Astrocyte of the cerebellum (primary cell): ENCODE measurements around the gene MAPKAP1.

Source experiments
- DNase-seq: peaks from one replicate; pipeline ENCODE4 v3.0.0-alpha.2; 2011; ENCODE audit warnings: low read depth
- H3K4me3 ChIP-seq: 2 replicates; pipeline ENCODE4 v1.5.1; 2011; ENCODE audit warnings: mild to moderate bottlenecking, low read depth, low read length, moderate library complexity
- in situ Hi-C: cut with HindIII; loops from 2 replicates; pipeline ENCODE4 v1.10.0; 2017; ENCODE audit warnings: low sequenced_read_pairs
- TF ChIP-seq, protein P1 (sequence below): IDR thresholded peaks from 2 replicates; pipeline ENCODE4 v1.5.1; 2012; ENCODE audit warnings: low read length, low read depth, moderate library complexity, mild to moderate bottlenecking; ENCODE audit errors: missing control alignments

MAPKAP1 gene

DNA sequence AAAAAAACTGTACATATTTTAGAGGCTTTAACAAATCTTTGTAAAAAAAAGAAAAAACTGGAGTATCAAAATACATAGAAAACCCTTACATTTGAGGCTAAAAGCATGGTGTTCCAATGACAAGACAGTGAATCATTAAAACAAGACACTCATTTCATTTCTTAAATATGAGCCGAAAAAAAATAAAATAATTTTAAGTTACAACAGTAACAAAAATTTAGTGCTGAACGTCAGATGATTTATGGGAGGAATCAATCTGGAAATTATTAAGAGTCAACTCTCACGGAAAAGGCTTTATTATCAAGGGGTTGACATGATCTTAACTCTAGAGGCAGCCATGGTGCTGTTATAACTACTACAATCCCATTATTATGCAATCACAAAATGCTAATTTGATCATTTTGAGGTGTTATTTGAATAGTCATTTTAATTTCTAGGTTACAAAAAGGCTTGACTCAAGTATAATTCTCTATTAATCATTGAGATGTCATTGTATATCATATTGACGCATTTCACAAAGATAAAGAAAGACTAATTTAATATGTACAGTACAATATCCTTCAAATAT, 51.9 kb downstream of the MAPKAP1 start:
- DNase-seq = no peak
- no peak overlapping the region for H3K4me3 ChIP-seq
- in situ Hi-C loops = no loop called here
- TF ChIP-seq, protein P1, sequence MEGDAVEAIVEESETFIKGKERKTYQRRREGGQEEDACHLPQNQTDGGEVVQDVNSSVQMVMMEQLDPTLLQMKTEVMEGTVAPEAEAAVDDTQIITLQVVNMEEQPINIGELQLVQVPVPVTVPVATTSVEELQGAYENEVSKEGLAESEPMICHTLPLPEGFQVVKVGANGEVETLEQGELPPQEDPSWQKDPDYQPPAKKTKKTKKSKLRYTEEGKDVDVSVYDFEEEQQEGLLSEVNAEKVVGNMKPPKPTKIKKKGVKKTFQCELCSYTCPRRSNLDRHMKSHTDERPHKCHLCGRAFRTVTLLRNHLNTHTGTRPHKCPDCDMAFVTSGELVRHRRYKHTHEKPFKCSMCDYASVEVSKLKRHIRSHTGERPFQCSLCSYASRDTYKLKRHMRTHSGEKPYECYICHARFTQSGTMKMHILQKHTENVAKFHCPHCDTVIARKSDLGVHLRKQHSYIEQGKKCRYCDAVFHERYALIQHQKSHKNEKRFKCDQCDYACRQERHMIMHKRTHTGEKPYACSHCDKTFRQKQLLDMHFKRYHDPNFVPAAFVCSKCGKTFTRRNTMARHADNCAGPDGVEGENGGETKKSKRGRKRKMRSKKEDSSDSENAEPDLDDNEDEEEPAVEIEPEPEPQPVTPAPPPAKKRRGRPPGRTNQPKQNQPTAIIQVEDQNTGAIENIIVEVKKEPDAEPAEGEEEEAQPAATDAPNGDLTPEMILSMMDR = no peak

DNA sequence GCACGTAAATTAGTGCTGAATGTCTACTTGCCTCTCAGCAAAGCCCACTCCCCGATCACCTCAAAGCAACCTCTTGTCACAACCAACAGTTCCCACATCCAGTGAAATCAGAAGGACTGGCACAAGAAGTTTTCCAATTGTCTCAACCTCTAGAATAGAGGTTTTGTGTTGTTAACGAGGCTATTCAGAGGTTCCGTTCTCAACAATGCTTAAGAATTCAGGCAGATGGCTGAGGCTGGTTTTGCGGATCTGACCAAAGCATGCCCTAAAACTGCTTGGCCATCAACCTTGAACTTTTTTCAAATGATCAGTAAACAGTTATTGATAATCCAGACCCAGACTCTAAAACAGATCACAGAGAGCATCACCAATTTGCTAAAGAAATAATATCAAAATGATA, 52.9 kb downstream of the MAPKAP1 start:
- H3K4me3 ChIP-seq = no peak overlapping the region
- no peak for DNase-seq
- in situ Hi-C loops = no loop called here
- TF ChIP-seq, protein P1 = no peak

DNA sequence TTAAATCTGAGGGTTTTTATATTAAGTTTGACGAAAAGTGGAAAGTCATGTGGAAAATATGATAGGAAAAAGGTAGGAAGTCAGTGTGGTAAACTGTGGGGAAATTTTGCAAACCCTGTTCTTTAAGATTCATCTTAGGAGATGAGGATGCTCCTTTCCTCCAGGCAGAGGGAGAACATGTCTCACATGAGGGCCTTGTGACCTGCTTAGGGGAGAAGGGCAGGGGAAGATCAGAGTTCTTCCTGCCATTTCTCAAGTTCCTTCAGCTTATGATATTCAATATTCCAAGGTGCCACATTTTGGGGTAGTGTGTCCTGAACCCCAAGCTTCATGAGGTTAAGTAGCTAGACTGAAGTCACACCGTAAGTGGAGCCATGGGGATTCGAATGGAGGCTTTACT, 53.7 kb downstream of the MAPKAP1 start:
- in situ Hi-C loops = no loop called here
- no peak for DNase-seq
- no peak overlapping the region for H3K4me3 ChIP-seq
- TF ChIP-seq, protein P1 = no peak

DNA sequence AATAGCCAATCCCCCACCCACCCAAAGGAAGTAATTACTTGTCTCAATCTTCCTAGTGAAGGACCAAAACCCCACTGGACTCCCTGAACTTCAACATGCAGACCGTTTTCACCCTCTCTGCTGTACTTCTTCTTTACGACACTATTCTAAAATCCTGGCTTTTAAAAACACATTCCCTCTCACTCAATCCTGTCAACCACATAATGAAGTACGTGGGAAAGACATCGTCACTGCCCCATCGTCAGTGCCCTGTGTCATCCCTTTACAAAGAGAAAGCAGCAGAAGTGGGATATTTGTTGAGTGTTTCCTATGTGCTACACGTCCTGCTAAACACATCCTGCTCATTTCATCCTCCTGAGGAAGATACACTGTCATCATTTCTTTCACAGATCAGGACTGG, 54.2 kb downstream of the MAPKAP1 start:
- no peak for DNase-seq
- in situ Hi-C loops = no loop called here
- TF ChIP-seq, protein P1 = no peak
- H3K4me3 ChIP-seq = no peak overlapping the region

DNA sequence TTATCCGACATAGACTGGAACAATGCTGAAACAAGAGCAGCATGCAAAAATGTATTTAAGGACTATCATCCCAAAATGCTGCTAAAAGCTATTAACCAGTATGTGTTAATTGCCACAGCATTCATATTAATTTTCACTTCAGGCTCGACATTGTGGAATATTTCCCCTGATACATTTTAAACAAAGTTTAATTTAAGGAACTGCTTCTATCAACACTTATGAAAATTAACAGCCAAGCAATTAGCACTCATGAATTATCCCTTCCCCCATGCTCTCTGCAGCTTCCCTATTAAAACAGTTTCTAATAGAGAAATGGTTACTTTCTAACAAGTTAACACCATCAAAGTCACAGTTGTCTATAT, 54.8 kb downstream of the MAPKAP1 start:
- in situ Hi-C loops = no loop called here
- TF ChIP-seq, protein P1 = no peak
- DNase-seq = no peak
- H3K4me3 ChIP-seq = no peak overlapping the region

DNA sequence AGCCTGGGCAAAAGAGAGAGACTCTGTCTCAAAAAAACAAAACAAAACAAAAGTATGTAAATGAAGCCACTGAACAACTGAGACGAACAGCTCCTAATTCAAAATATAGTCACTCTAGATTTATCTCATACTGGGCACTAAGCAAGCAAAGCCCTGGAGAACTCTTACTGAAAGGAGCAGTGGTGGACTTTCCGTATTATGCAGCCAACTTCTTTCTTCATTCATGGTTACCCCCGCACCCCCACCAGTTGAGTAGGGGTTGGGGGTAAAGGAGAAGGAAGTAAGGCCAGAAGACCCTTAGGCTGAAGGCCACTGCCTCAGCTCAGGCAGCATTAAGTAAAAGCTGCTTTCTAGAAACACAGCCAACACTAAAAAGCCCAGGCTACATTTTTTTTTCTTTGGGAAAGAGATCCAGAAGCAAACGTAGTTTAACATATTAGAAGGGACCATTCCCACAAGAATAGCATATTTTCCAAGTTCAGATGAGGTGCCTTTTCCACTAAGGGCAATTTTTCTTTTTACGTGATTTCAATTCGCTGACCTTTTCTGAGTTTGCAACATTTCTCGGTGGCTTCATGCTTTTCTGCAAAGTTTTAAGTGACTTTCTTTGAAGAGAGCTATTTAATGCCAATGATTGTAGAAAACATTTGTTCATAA, 55.3 kb downstream of the MAPKAP1 start:
- in situ Hi-C loops = no loop called here
- H3K4me3 ChIP-seq = no peak overlapping the region
- no peak for DNase-seq
- TF ChIP-seq, protein P1 = no peak
